ENCODE measurements around the gene COL4A2.
"Not testable (repeated sequence)": the region's sequence is repeated elsewhere in the genome, so short reads cannot be mapped to it uniquely, and the experiment has no call there.

COL4A2 gene

DNA sequence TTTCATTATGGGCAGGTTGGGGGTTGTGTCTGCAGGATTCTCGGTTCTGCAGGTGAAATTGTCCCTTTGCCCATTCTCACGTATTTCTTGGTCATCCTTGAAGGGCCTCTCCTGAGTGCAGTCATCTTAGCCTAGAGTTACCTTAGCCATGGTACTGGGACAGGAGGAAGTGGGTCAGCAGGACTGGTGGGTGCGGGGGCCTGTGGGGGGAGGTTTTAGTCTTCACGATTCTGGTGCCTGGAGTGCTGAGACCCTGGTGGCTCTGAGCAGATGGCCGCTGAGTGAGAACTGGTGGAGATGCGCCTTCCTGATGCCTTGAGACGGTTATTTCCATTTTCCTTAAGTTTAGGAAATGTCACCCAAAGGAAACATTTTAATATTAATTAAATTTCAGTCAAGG, 11.8 kb downstream of the COL4A2 start:
- CTCF ChIA-PET: no interaction called here
- TF ChIP-seq, protein P1, sequence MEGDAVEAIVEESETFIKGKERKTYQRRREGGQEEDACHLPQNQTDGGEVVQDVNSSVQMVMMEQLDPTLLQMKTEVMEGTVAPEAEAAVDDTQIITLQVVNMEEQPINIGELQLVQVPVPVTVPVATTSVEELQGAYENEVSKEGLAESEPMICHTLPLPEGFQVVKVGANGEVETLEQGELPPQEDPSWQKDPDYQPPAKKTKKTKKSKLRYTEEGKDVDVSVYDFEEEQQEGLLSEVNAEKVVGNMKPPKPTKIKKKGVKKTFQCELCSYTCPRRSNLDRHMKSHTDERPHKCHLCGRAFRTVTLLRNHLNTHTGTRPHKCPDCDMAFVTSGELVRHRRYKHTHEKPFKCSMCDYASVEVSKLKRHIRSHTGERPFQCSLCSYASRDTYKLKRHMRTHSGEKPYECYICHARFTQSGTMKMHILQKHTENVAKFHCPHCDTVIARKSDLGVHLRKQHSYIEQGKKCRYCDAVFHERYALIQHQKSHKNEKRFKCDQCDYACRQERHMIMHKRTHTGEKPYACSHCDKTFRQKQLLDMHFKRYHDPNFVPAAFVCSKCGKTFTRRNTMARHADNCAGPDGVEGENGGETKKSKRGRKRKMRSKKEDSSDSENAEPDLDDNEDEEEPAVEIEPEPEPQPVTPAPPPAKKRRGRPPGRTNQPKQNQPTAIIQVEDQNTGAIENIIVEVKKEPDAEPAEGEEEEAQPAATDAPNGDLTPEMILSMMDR (IDR thresholded peaks at IDR 0.05; ENCODE audit: insufficient read depth, low read length, missing control alignments): no peak
- no peak overlapping the region for H3K4me3 ChIP-seq (ENCODE audit: low read depth, low read length)
- POLR2A ChIA-PET: interaction anchor here (1.1 kb wide), 1 partner anchor 12 kb away, joined by 7 read pairs; the partner anchor contains the start of genes COL4A1 and COL4A2
- no peak for DNase-seq (ENCODE audit: low read depth, low spot score)

DNA sequence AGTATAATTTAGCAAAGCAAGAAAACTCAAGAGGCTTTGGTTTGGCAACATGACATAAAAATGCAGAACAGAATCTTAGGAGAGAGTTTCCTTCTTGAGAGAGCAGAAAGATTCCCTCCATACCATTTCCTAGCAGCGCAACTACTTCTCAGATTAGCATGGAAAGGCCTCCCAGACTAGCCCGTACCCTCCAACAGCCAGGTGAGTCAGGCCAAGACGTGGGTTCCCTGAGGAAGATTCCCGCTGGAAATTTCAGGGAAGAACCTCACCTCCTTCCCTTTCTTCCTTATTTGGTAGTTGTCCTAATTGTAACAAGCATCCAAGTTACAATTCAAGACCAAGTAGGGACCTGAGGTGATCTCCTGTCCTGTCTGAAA, 12.3 kb downstream of the COL4A2 start:
- POLR2A ChIA-PET: interaction anchor here (0.6 to 1.2 kb wide), 4 partner anchors 13 to 59 kb away, joined by 3 to 7 read pairs (median 4); partner anchors contain the start of genes COL4A1 and COL4A2
- CTCF ChIA-PET: interaction anchor here (0.8 to 1.0 kb wide), 2 partner anchors 11 to 13 kb away, joined by 3 read pairs; partner anchors contain the start of genes COL4A1 and COL4A2

DNA sequence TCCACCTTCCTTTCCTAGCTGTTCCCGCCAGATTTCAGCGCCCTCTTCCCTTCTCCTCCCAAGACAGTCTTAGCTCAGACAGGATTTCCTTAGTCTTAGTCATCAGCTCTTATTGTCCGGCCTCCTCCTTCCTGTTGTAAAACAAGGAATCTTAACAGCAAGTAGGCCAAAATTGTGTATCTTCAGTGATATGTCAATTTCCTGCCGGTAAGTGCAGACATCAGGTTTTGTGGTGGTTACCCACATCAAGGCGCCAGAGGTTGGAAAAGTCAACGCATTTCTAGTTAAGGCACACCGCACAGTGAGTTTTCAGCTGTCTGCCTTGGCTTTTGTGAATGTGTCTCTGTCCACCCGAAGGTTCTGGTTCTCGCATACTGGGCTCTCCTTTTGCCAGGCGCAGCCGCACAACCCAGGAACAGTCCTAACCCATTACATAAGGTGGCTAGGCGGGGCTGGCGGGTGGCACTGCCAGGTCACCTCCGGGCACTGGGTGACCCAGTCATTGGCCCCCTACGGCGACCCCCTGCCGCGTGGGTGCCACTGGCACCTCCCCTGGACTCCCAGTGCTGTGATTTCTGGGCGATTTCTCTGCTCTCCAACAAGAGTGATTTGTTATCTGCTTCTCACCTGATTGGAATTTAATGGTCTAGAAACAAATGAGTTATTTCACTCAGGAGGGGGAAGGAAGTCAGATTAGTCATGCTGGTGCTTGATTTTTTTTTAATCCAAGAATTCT, 12.9 kb downstream of the COL4A2 start:
- ChIA-PET CTCF (interaction anchor here (0.8 to 1.0 kb wide), 3 partner anchors 10 to 13 kb away, joined by 3 read pairs; partner anchors contain the start of genes COL4A1 and COL4A2), POLR2A (interaction anchor here (0.6 to 1.2 kb wide), 4 partner anchors 13 to 58 kb away, joined by 3 to 7 read pairs (median 4); partner anchors contain the start of genes COL4A1 and COL4A2)
- TF ChIP-seq, protein P1 (IDR thresholded peaks at IDR 0.05; ENCODE audit: insufficient read depth, low read length, missing control alignments): no peak
- DNase-seq (ENCODE audit: low read depth, low spot score): no peak
- no peak overlapping the region for H3K4me3 ChIP-seq (ENCODE audit: low read depth, low read length)

More for the DNA sequence above, 12.3 kb downstream of the COL4A2 start:
- TF ChIP-seq, protein P1 (IDR thresholded peaks at IDR 0.05; ENCODE audit: insufficient read depth, low read length, missing control alignments): no peak
- H3K4me3 ChIP-seq (ENCODE audit: low read depth, low read length): no peak overlapping the region
- no peak for DNase-seq (ENCODE audit: low read depth, low spot score)

DNA sequence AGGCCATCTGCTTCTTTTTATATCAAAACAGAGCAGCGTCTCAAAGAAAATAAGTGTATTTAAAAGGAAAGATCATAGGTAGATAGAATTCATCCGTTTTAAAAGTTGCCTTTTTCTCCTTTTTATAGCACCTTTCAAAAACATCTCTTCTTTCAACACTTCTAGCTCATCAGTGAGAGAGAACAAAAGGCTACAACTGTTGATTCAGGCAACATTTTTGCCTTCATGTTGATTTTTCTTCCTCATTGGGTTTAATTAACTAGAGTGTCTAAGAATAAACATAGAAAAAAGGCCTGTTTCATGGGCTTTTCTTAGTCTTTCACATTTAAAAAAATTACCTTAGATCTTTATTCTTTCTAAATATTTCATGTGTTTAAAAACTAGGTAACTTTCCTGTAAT, 13.6 kb downstream of the COL4A2 start:
- POLR2A ChIA-PET: no interaction called here
- TF ChIP-seq, protein P1 (IDR thresholded peaks at IDR 0.05; ENCODE audit: insufficient read depth, low read length, missing control alignments): no peak
- no peak for DNase-seq (ENCODE audit: low read depth, low spot score)
- H3K4me3 ChIP-seq (ENCODE audit: low read depth, low read length): no peak overlapping the region
- CTCF ChIA-PET: interaction anchor here (1.0 kb wide), 1 partner anchor 11 kb away, joined by 3 read pairs; no protein-coding TSS in a partner anchor

DNA sequence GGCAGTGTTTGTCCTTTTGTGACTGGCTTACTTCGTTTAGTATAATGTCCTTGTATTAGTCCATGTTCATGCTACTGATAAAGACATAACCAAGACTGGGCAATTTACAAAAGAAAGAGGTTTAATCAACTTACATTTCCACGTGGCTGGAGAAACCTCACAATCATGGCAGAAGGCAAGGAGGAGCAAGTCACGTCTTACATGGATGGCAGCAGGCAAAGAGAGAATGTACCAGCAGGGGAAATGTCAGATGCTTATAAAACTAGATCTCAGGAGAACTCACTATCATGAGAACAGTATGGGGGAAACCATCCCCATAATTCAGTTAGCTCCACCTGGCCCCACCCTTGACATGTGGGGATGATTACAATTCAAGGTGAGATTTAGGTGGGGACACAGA, 14.5 kb downstream of the COL4A2 start:
- POLR2A ChIA-PET; H3K4me3 ChIP-seq (ENCODE audit: low read depth, low read length); DNase-seq (ENCODE audit: low read depth, low spot score): not testable (repeated sequence)
- CTCF ChIA-PET: interaction anchor here (2.2 kb wide), 1 partner anchor 9 kb away, joined by 6 read pairs; no protein-coding TSS in a partner anchor

DNA sequence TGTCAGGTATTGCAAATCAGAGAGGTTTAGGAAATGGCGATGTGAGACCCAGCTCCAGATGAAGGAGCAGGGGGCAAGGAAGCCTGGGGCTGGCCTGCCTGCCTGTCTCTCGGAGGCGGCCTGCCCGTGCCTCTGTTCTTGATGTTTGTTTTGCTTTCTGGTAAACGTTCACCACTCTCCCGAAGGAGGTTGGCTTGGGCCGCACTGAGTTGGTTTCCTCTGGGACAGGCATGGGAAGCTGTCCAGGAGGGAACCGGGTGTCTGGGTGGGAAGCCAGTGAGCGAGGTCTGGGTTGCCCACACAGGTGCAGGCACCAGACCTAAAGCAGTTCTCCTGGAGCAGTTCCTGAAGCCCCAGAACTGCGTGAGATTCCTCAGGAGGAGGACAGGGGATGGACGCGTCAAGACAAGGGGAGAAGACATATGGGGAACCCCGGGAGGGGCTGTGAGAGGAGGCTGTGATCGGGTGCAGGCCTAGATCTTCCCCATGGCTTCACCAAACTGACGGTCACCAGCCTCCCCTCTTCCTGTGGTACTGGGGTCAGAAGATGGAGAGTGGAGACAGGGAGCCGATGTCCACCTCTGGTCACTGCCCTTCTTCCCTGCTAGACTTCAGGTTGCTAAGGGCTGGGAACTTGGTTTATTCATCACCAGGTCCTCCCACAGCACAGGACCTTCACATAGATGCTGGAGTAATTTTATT, 15.2 kb downstream of the COL4A2 start:
- DNase-seq (ENCODE audit: low read depth, low spot score): no peak
- CTCF ChIA-PET: interaction anchor here (2.2 kb wide), 2 partner anchors 10 to 16 kb away, joined by 6 to 10 read pairs; partner anchors contain the start of genes COL4A1 and COL4A2
- H3K4me3 ChIP-seq (ENCODE audit: low read depth, low read length): no peak overlapping the region
- TF ChIP-seq, protein P1 (IDR thresholded peaks at IDR 0.05; ENCODE audit: insufficient read depth, low read length, missing control alignments): no peak
- POLR2A ChIA-PET: interaction anchor here (0.8 to 1.5 kb wide), 8 partner anchors 10 to 393 kb away, joined by 3 to 8 read pairs (median 5); partner anchors contain the start of genes COL4A1 and COL4A2

All from AG04449 (cell line).